Measurements from ENCODE around the gene BTBD19. TPM values are rescaled to one million over a fixed set of nuclear protein-coding genes. Genes with fewer than 3 reads are reported as not detected.
A peak's percentile ranks its signal among the peaks of the same experiment; 100 is the strongest.

BTBD19 gene
- total and polyA plus RNA-seq, 2 of the 8 experiments (the other 6 are each of a cell fraction or from before 2014, with no cell fraction given), result 1.1 TPM

GRCh38 chr1:44785029-44785380, 23.3 kb upstream of the BTBD19 start:
- DNase-seq (ENCODE audit: low read depth in 1 of 2, low spot score in 2 of 2) (no peak), FAIRE-seq (no peak)
- Histone ChIP-seq H3K27ac (ENCODE audit: low read depth, low read length) (no peak overlapping the region), H4K20me1 (replicated peaks in 1 of 2; ENCODE audit: control insufficient read depth in 1 of 2, insufficient read depth in 2 of 2, low read length in 2 of 2) (peaks cover 0 to 1% of the 10 kb centered on the region in 2 experiments), H3K23me2 (ENCODE audit: low read depth, low read length) (peaks cover 6% of the 10 kb centered on the region; the same call in 1 of the 2 replicates), H2BK120ac (replicated peaks; ENCODE audit: low read depth, low read length) (no peak overlapping the region), H3K14ac (ENCODE audit: insufficient read length) (no peak overlapping the region), H3K4me3 (ENCODE audit: extremely low read depth in 1 of 4, insufficient read depth in 2 of 4, low read depth in 3 of 4, low read length in 4 of 4) (peak overlapping the region in 1 of 4 experiments; percentile 56; a peak in 4 of 8 replicates), H3K79me1 (ENCODE audit: low read depth, low read length) (0 out of 2 replicates have a peak, but pooled peaks cover 2% of the 10 kb centered on the region), H3K9ac (replicated peaks in 1 of 4; ENCODE audit: extremely low read depth in 1 of 4, low read depth in 3 of 4, low read length in 3 of 4) (no peak overlapping the region), H3K56ac (replicated peaks; ENCODE audit: insufficient read length, low read depth, low read length) (no peak overlapping the region), H4K8ac (ENCODE audit: extremely low read depth, insufficient read depth, low read length) (peak overlapping the region; percentile 88), H3K79me2 (ENCODE audit: control insufficient read depth in 1 of 2, insufficient read depth in 2 of 2, low read length in 2 of 2) (no peaks in the 10 kb centered on the region), H2AK5ac (ENCODE audit: low read depth, low read length) (no peak overlapping the region), H3K23ac (ENCODE audit: insufficient read length) (no peak overlapping the region), H3K4me2 (ENCODE audit: insufficient read depth in 1 of 2, low read depth in 2 of 2, low read length in 2 of 2) (peak overlapping the region; percentile 64 to 86; a peak in 3 of 4 replicates), H3K9me3 (ENCODE audit: insufficient read depth in 2 of 2, low read depth in 1 of 2, low read length in 1 of 2) (no peaks in the 10 kb centered on the region), H3K27me3 (replicated peaks in 1 of 4; ENCODE audit: control insufficient read depth in 3 of 4, extremely low read depth in 1 of 4, insufficient read depth in 3 of 4, low read length in 3 of 4) (peaks cover 0 to 7% (median 2%) of the 10 kb centered on the region in 4 experiments; a peak in 3 of 7 replicates), H4K91ac (replicated peaks; ENCODE audit: insufficient read length, low read length) (no peak overlapping the region), H2BK12ac (ENCODE audit: low read depth, low read length) (no peak overlapping the region; the same call in 1 of the 2 replicates), H2BK20ac (ENCODE audit: low read length) (no peak overlapping the region; the same call in 1 of the 2 replicates), H2AFZ (ENCODE audit: low read length) (no peak overlapping the region), H3K4ac (replicated peaks; ENCODE audit: insufficient read length, low read depth, low read length) (no peak overlapping the region), H2BK5ac (ENCODE audit: low read depth, low read length) (no peak overlapping the region), H3K36me3 (ENCODE audit: control insufficient read depth in 2 of 4, insufficient read depth in 4 of 4, low read length in 3 of 4) (peaks cover 0 to 13% (median under 1%) of the 10 kb centered on the region in 4 experiments; a peak in 3 of 8 replicates), H4K5ac (ENCODE audit: insufficient read length, low read depth, low read length) (no peak overlapping the region), H3K4me1 (replicated peaks in 1 of 4; ENCODE audit: control insufficient read depth in 3 of 4, insufficient read depth in 4 of 4, low read length in 3 of 4) (peaks cover 3 to 18% (median 14%) of the 10 kb centered on the region in 4 experiments), H2BK15ac (ENCODE audit: low read length) (peak overlapping the region; percentile 84; the same call in 1 of the 2 replicates), H3K18ac (ENCODE audit: extremely low read depth, low read length) (0 out of 2 replicates have a peak overlapping the region, but pooled peaks have one; percentile 5)
- POLR2A ChIA-PET (ENCODE audit: partially characterized antibody), result interaction anchor here (0.7 to 23.6 kb wide), 12 partner anchors 7 to 715 kb away, joined by 3 to 428 read pairs (median 8); partner anchors contain the start of genes BTBD19, CCDC163, DYNLT4 and MMACHC
- 83% methylated on average over 6 of the region's 6 CpGs; no CpG with 5 or more reads in 1 of the 2 experiments for WGBS, 2 experiments (ENCODE audit: extremely low coverage in 1 of 2, insufficient coverage in 1 of 2, insufficient read length in 1 of 2, insufficient replicate concordance in 2 of 2, low coverage in 1 of 2, low lambda C conversion rate in 2 of 2, missing lambda C conversion rate in 1 of 2)
- CTCF ChIA-PET (ENCODE audit: partially characterized antibody), result interaction anchor here (0.7 to 10.4 kb wide), 21 partner anchors 9 to 225 kb away, joined by 3 to 67 read pairs (median 4); partner anchors contain the start of genes BTBD19, PLK3, RNU5D-1 and RPS8
- TF ChIP-seq RFX5 (IDR thresholded peaks at IDR 0.05; ENCODE audit: borderline replicate concordance, low read depth, low read length), result no peak
- TF ChIP-seq PHF8 (conservative IDR thresholded peaks at IDR 0.05; ENCODE audit: low read depth, low read length), result no peak
- TF ChIP-seq TBP (IDR thresholded peaks at IDR 0.05; ENCODE audit: low read depth, low read length), result no peak
- no peak for TF ChIP-seq TEAD4 (IDR thresholded peaks at IDR 0.05; ENCODE audit: low read depth, low read length)
- no peak for TF ChIP-seq MAFK (IDR thresholded peaks at IDR 0.05; ENCODE audit: low read depth, low read length)
- TF ChIP-seq TCF12 (IDR thresholded peaks at IDR 0.05; ENCODE audit: low read depth, low read length), result no peak
- no peak for TF ChIP-seq JUN (IDR thresholded peaks at IDR 0.05; ENCODE audit: low read depth, low read length)
- TF ChIP-seq GABPA (IDR thresholded peaks at IDR 0.05; ENCODE audit: borderline replicate concordance, insufficient read depth, low read length), result no peak
- TF ChIP-seq CHD2 (IDR thresholded peaks at IDR 0.05; ENCODE audit: low read length), result no peak
- TF ChIP-seq POLR2AphosphoS5 (IDR thresholded peaks at IDR 0.05; ENCODE audit: low read depth, low read length), result no peak
- no peak for TF ChIP-seq JUND (IDR thresholded peaks at IDR 0.05; ENCODE audit: low read length)
- no peak for TF ChIP-seq EGR1 (IDR thresholded peaks at IDR 0.05; ENCODE audit: borderline replicate concordance, low read depth, low read length)
- TF ChIP-seq TAF7 (optimal IDR thresholded peaks at IDR 0.05; ENCODE audit: borderline replicate concordance, low read depth, low read length), result no peak
- no peak for TF ChIP-seq CREB1 (IDR thresholded peaks at IDR 0.05)

Measured in H1 (cell line).